ENCODE data around the gene RREB1.

Gene RREB1

DNA sequence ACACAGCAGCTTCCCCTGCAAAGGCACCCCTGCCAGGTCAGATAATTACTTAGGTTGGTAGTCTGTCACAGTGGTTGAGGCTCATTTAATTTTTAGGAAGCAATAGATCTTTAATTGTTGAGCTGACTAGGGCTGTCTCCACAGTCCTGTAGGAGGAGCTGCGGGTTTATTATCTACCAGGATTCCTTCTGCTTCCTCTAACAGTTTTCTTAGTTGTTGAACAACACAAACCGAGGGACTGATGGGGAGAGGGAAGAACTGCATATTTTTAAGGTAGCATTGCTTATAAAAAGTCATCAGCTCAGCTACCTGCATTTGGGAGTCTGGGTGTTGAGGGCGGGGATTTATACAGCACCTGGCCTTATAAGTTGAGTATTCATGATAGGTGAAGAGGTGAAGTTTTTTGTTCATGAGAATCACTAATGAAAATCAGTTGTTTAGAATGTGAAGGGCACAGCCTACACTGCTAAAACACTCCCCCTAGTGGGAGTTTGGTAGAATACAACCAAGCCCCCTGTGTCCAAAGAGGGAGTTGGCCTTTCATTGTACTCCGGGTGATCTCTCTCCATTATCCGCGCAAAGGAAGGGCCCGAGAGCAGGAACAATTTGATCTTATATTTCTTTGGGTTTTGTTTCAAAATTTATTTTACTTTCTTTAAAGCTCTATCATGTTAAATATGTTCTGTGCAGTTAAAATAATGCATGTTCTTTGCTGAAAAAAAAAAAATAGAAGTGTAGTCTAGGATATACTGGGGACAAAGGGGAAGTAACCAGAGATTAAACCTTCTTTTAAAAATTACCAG, 135.6 kb downstream of the RREB1 start:
- DNase-seq (ENCODE audit: low spot score) = peak; percentile 61

DNA sequence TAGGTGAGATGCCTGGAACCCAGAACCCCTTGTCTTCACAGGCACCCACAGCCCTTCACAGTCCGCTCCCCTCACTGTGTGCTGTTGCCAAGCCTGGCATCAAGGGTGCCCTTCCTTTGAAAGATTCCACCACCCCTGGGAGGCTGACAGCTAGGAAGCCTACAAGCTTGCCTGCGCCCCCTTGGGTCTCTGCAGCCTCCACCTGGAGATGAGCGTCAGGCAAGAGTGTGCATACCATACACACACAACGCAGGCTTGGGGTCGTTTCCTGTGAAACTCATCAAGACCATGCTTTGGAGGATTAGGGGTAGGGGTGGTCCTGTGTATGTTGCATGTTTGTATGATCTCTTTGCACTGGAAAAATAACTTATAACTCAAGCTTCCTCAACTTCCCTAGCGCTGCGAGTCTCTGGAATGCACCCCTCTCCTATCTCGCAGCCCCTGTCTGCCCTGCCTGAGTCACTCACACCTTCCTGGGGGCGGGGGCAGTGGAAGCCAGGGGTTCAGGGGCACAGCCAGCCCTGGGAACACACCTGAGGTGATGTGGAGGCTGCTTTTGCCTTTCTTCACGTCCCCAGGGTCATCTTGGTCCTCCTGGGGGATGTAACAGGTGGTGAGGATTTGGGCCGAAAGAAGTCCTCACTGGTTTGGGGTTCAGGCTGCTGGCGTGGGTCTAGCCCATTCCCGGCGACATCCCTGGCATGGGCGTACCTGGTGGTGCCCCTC, 138.1 kb downstream of the RREB1 start:
- DNase-seq (ENCODE audit: low spot score) = no peak

DNA sequence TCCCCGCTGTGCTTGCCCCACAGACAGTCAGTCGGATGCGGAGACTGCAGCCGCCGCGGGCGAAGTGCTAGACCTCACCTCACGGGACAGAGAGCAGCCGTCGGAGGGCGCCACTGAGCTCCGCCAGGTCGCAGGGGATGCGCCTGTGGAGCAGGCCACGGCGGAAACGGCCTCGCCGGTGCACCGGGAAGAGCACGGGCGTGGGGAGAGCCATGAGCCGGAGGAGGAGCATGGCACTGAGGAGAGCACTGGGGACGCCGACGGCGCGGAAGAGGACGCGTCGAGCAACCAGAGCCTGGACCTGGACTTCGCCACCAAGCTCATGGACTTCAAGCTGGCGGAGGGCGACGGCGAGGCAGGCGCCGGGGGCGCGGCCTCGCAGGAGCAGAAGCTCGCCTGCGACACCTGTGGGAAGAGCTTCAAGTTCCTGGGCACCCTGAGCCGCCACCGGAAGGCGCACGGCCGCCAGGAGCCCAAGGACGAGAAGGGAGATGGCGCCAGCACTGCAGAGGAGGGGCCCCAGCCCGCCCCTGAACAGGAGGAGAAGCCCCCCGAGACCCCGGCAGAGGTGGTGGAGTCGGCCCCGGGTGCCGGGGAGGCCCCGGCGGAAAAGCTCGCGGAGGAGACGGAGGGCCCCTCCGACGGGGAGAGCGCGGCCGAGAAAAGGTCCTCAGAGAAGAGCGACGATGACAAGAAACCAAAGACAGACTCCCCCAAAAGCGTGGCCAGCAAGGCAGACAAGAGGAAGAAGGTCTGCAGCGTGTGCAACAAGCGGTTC, 138.8 kb downstream of the RREB1 start:
- no peak for DNase-seq (ENCODE audit: low spot score)

GRCh38 chr6:7247179-7247456, 139.4 kb downstream of the RREB1 start:
- DNase-seq (ENCODE audit: low spot score) = no peak

DNA sequence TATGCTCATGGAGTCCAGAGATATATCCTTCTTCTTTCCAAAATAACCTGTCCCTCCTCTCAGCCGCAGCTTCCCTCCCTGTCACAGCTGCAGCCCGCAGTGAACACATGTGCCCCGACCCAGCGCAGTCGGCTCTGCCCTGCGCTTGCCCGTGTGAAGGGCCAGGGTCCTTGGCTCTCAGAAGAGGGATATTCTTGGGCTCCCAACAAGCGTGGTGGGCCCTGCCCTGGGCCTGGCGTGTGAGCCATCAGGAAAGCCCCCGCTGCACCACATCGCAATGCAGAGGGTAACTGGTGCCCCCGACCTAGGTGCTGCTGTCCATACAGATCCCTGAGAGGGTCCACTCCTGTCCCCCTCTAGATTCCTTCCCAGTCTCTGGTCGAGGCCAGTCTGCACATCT, 140.1 kb downstream of the RREB1 start:
- DNase-seq (ENCODE audit: low spot score) = no peak

- DNase-seq (ENCODE audit: low spot score) = no peak
These were observed 141.6 kb downstream of the RREB1 start for GRCh38 chr6:7249391-7249790.

DNA sequence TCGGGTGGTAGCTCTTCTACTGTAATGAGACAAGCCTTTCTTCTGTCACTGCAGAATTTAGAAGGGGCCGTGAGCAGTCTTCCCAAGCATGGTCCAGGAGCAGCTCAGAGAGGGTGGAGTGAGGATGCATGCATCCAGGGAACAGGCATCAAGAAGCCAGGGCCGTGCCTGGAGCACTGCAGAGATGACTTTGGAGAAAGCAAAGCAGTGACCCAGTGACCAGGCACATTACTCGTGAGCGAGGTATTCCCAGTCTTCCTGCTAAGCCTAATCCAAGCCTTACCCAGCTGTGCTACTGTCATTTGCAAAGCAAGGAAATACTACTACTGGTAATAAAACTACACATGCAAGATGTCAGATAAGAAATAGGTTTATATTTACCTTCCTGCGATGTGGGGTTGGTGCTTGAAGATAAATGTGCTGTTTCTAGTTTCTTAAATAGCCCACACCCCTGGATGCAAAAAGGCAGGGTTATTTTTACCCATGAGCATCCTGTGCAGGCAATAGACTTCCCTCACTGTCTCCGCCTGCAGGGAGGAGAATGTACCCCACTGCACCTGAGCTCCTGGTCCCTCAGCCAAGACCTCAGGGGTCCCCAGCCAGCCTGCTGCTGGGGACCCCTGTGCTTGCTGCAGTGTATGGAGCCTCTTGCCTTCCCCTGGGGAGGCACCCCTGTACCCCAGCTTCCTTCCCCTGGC, 142.3 kb downstream of the RREB1 start:
- DNase-seq (ENCODE audit: low spot score) = no peak

- DNase-seq (ENCODE audit: low spot score) = no peak
These were observed 143.1 kb downstream of the RREB1 start for GRCh38 chr6:7250812-7251211.

DNA sequence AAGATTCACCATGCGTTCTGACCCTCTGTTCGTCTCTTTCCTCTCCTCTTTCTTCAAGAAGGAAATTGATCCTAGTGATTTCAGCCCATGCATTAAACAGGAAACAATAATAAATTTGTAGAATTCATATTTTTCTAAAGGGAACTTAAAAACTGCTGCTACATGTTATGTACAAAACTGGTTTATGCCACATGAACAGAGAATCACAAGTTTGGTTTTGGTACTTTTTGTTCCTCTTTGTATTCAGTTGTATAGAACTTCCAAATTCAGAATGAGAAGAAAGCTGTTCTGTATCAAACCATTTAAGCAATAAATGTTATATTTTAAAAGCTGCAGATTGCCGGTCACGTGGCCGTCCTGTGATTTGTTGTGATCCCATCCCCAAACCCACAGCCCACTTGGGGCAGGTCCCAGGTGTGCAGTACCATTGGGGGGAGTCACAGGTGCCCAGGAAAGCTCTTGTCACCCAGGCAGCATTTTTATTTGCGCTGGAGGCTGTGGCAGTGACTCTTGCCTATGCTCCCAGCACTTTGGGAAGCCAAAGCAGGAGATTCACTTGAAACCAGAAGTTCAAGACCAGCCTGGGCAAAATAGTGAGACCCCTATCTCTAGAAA, 144.0 kb downstream of the RREB1 start:
- no peak for DNase-seq (ENCODE audit: low spot score)

DNA sequence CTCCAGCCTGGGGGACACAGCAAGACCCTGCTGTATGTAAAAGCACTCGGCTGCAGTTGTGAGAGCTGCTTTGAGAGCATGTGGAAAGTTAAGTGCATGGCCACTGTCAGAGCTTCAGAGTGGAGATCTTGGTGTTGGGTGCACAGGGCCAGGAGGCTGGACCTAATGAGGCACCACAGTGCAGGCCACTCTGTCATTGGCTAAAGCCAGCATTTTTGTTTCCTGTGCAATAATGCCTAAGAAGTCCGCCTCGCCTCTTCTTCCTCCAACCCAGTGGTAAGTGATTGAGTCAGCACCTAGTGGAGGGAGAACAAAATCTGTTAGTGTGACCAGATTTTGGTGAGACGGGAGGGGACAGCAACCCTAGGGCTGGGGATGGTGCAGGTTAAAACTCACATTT, 144.6 kb downstream of the RREB1 start:
- DNase-seq (ENCODE audit: low spot score) = no peak

DNA sequence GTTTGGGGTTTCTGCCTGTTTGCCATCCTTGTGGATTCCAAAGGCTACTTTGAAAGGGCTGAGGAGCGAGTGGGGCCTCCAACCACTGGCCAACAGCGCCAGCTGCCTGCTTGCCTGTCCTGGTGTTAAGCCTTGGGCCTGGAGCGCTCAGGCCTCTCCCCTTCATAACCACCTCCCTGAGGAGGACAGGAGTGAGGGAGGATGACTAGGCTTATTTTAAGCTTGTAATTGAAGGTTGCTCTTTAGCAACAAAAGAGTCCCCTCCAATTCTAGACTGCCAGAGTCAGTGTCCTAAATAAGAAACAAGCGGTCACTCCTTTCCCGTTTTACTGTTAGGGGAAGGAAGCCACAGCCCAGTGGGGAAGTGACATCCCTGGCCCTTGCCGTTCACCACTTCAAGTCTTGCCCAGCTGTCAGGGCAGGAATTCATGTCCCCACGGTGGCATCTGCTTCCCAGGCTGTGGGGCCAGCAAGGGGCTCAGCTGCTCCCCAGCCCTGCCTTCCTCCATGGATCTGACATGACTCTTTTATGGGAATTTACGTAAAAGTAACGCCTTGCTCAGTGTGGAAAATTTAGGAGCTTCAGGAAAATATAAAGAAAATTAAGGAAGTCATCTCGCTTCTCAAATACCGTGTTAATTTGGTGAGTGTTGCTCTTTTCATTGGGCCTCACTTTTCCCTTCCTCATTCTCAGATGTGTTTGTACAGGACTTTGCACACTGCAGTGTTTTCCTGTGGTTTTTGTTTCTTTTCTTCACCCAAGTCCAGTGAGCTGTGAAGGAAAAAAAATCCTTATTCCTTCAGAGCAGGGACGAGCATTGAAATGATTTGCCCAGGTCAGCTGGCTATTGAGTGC, 147.4 kb downstream of the RREB1 start:
- DNase-seq (ENCODE audit: low spot score) = no peak

DNA sequence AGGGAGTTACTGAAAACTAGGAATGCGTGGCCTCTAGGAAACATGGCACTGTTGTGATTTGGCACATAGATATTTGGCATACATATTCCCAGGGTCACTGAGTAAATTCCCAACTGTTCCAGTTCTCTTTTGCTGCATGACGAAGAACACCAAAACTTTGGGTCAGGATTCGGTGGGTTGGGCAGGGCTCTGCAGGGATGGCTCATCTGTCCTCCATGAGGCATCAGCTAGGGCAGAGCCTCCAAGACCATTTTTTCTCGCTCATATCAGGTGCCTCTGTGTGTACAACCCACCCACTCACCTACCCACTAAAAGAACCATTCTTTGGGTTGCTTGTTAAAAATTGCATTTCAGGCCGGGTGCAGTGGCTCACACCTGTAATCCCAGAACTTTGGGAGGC, 148.2 kb downstream of the RREB1 start:
- DNase-seq (ENCODE audit: low spot score) = no peak

GRCh38 chr6:7256785-7257184, 149.0 kb downstream of the RREB1 start:
- DNase-seq (ENCODE audit: low spot score) = no peak

GRCh38 chr6:7257521-7258230, 149.9 kb downstream of the RREB1 start:
- no peak for DNase-seq (ENCODE audit: low spot score)

DNA sequence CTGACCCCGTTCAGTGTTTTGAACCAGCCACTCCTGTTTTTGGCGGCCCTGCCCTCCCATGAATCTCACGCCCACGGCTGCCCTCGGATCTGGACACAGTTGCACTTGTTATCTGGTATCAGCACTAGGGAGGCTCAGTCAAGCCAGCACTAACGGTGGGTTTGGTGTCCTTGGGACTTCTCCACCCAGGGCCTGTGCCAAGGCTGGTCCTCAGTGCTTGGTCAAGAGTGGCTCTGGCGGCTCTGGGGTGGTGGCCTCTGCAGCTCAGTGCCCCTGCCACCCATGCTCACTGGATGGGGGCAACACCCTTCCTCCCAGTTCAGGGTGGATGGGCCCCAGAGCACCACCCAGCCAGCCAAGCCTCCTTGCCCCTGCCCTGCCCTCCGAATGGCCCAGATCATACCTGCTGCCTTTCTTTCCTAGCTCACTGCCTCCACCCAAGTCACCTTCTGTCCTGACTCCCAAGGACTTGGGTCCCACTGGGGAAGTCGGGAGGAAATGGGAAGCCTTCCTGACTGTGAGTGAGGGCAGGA, 150.5 kb downstream of the RREB1 start:
- no peak for DNase-seq (ENCODE audit: low spot score)

DNA sequence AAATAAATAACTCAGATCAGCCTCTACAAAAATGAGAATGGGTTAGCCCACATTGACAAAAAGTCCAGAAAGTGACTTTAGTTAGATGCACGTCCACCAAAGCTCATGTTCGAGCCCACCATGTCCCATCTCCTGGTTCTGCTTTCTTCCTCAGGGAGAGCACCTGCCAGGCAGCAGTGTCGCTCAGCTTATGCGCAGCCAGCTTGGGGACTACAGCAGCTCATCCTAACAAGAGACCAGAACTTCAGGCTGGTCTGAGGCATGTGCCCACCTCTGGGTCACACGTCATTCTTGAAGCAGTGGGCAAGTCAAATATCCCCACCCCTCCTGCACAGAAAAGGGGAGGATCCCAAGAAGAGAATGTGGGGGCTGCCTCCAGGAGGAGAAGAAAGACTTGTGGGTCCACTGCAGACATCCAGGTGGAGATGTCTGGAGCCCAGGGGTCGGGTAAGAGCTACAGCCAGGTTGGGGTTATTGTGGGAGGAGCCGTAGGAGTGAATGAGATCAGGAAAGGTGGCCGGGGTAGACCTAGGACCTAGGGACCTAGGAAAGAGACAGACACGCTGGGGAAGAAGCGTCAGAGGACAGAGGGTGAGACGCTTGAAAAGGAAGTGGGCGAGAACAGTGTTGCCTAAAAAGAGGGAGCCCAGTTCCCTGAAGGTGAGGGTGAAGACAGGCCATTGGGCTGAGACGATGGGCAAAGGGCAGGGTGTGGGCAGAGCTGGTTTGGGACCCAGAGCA, 152.7 kb downstream of the RREB1 start:
- DNase-seq (ENCODE audit: low spot score) = no peak

GRCh38 chr6:7261032-7261841, 153.5 kb downstream of the RREB1 start:
- DNase-seq (ENCODE audit: low spot score) = peak; percentile 93

- no peak for DNase-seq (ENCODE audit: low spot score)
These were observed 154.2 kb downstream of the RREB1 start for GRCh38 chr6:7261852-7262461.

Measured in HuH-7.5 (cell line).